Tibial nerve (tissue), 4 donors: ENCODE results near the gene KRTAP2-4.
"Not testable (repeated sequence)": the region's sequence is repeated elsewhere in the genome, so short reads cannot be mapped to it uniquely, and the experiment has no call there.

Source experiments
- CTCF ChIP-seq, 5 experiments: fragments of 200-600 bp in 3 of 5; fragments of 450-650 bp in 2 of 5; sonication (generic) in 3 of 5; IDR thresholded peaks; one replicate each; pipeline ENCODE4 v1.5.1; 2016 to 2019; ENCODE audit warnings: antibody characterized with exemption in 5 of 5, mild to moderate bottlenecking in 3 of 5, moderate library complexity in 2 of 5
- EP300 ChIP-seq, 2 donors: sonication (generic); formaldehyde crosslinking; IDR thresholded peaks; one replicate each; pipeline ENCODE4 v1.6.1; 2017; ENCODE audit warnings: antibody characterized with exemption in 2 of 2, mild to moderate bottlenecking in 1 of 2

GRCh38 chr17:41104386-41105038 lies 38.8 kb upstream of the KRTAP2-4 start:
- not testable (repeated sequence) for TF ChIP-seq CTCF, EP300 (IDR thresholded peaks at IDR 0.05)
